Lung (tissue), 12 donors: ENCODE data around the gene ANKRD23. TPM values are rescaled to one million over a fixed set of nuclear protein-coding genes. Genes with fewer than 3 reads are reported as not detected.

Experiments used
- ATAC-seq: fragments of 200-7000 bp; cut with Tn5 transposase; one replicate; pipeline ENCODE4 v1.9.1; 2020; ENCODE audit warnings: moderate number of reproducible peaks; ENCODE audit not compliant: insufficient read depth, low FRiP score
- DNase-seq, 3 donors: peaks; one replicate each; pipeline ENCODE4 v3.0.0-alpha.2; 2013 to 2017
- H3K27ac ChIP-seq, 2 donors: one replicate each; pipeline ENCODE4 v1.5.1; 2013; ENCODE audit warnings: mild to moderate bottlenecking in 2 of 2, moderate library complexity in 2 of 2, control low read depth in 1 of 2, inconsistent platforms in 1 of 2, low read depth in 1 of 2, low read length in 1 of 2
- H3K27me3 ChIP-seq, 3 donors: one replicate each; pipeline ENCODE4 v1.5.1; 2013; ENCODE audit warnings: low read length in 2 of 3; ENCODE audit not compliant: control insufficient read depth in 3 of 3, insufficient read depth in 3 of 3
- H3K36me3 ChIP-seq, 4 donors: one replicate each; pipeline ENCODE4 v1.5.1; 2013; ENCODE audit warnings: low read length in 4 of 4, mild to moderate bottlenecking in 1 of 4, moderate library complexity in 1 of 4; ENCODE audit not compliant: control insufficient read depth in 4 of 4, insufficient read depth in 4 of 4
- H3K4me1 ChIP-seq, 5 donors: one replicate each; pipeline ENCODE4 v1.5.1; 2013; ENCODE audit warnings: low read length in 5 of 5, mild to moderate bottlenecking in 2 of 5, moderate library complexity in 1 of 5; ENCODE audit not compliant: control insufficient read depth in 5 of 5, insufficient read depth in 5 of 5
- H3K4me3 ChIP-seq: one replicate; pipeline ENCODE4 v1.5.1; 2013; ENCODE audit warnings: mild to moderate bottlenecking, control low read depth, moderate library complexity
- H3K9ac ChIP-seq, 2 donors: one replicate each; pipeline ENCODE4 v1.5.1; 2013; ENCODE audit warnings: low read length in 2 of 2, control low read depth in 1 of 2; ENCODE audit not compliant: insufficient read depth in 1 of 2
- H3K9me3 ChIP-seq, 4 donors: one replicate each; pipeline ENCODE4 v1.5.1; 2013; ENCODE audit warnings: low read length in 3 of 4, mild to moderate bottlenecking in 1 of 4, moderate library complexity in 1 of 4; ENCODE audit not compliant: control insufficient read depth in 4 of 4, insufficient read depth in 3 of 4
- WGBS, 2 donors: extraction: QIAGEN DNeasy Blood & Tissue Kit; methylation state at CpG; one replicate each; pipeline ENCODE4 v1.1.7; 2013; 5-methylcytosine and 5-hydroxymethylcytosine counted together
- polyA plus RNA-seq, 2 donors: library from polyadenylated mRNA; stranded (reverse); fragments of 200-250 nt; gene quantifications; one replicate each; pipeline ENCODE4 v1.2.1, GENCODE V29; 2013
- total RNA-seq, 2 donors: library from RNA; depleted of rRNA in 1 of 2; stranded (reverse); fragments of >200 nt in 1 of 2; gene quantifications; one replicate each; pipeline ENCODE4 v1.2.1, GENCODE V29; 2014 to 2021
- TF ChIP-seq, protein P1 (sequence below): IDR thresholded peaks from 2 replicates; pipeline ENCODE4 v1.5.1; 2012; ENCODE audit warnings: mild to moderate bottlenecking; ENCODE audit errors: control extremely low read depth, extremely low read depth
- donor health status: control.
- donor health status: control.
- donor health status: Bipolar disorder and iron deficiency.
- donor health status: healthy.
- donor health status: DM: yes; HTN: yes; CAD: no.

Gene ANKRD23
- total and polyA plus RNA-seq, 4 donors, result 1.5 to 6.9 (median 4.4) TPM

DNA sequence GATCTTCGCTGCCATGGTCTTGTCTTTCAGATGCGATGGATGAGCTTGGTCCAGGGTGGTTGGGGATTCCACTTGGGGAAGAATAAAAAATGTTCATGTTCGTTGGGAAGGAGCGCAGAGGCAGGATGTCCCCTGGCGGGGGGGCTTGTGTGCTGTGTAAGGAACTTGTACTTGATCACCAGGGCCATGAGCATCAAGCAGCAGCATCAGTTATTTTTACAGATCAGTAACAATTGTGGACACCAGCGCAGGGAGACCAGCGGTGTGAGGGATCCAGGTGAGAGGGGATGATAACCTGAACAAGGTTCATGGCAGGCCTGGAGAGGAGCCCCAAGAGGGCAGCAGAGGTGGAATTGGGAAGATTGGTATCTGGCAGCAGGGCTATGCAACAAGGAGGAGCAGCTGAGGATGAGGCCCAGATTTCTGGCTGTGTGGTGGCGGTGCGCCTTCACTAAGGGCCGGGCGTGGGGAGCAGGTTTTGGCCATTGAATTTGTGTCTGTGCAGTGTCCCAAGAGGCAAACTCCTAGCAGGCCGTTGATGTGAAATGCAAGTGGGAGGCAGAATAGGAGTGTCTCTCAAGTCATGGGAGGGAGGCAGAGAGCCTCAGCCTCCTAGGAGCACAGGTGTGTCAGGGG, 23.8 kb downstream of the ANKRD23 start:
- H3K27ac ChIP-seq, result no peak overlapping the region
- peaks cover 0 to 17% (median 11%) of the 10 kb centered on the region in 4 donors for H3K36me3 ChIP-seq
- ATAC-seq (no peak), DNase-seq (no peak)
- no peak overlapping the region for H3K9ac ChIP-seq
- no peaks in the 10 kb centered on the region for H3K27me3 ChIP-seq
- TF ChIP-seq, protein P1, sequence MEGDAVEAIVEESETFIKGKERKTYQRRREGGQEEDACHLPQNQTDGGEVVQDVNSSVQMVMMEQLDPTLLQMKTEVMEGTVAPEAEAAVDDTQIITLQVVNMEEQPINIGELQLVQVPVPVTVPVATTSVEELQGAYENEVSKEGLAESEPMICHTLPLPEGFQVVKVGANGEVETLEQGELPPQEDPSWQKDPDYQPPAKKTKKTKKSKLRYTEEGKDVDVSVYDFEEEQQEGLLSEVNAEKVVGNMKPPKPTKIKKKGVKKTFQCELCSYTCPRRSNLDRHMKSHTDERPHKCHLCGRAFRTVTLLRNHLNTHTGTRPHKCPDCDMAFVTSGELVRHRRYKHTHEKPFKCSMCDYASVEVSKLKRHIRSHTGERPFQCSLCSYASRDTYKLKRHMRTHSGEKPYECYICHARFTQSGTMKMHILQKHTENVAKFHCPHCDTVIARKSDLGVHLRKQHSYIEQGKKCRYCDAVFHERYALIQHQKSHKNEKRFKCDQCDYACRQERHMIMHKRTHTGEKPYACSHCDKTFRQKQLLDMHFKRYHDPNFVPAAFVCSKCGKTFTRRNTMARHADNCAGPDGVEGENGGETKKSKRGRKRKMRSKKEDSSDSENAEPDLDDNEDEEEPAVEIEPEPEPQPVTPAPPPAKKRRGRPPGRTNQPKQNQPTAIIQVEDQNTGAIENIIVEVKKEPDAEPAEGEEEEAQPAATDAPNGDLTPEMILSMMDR, result no peak
- WGBS, 2 donors, result 89 to 93% methylated on average over 12 of the region's 12 CpGs
- H3K9me3 ChIP-seq, result no peaks in the 10 kb centered on the region
- H3K4me1 ChIP-seq, result peaks cover 8 to 44% (median 26%) of the 10 kb centered on the region in 5 donors
- no peak overlapping the region for H3K4me3 ChIP-seq

DNA sequence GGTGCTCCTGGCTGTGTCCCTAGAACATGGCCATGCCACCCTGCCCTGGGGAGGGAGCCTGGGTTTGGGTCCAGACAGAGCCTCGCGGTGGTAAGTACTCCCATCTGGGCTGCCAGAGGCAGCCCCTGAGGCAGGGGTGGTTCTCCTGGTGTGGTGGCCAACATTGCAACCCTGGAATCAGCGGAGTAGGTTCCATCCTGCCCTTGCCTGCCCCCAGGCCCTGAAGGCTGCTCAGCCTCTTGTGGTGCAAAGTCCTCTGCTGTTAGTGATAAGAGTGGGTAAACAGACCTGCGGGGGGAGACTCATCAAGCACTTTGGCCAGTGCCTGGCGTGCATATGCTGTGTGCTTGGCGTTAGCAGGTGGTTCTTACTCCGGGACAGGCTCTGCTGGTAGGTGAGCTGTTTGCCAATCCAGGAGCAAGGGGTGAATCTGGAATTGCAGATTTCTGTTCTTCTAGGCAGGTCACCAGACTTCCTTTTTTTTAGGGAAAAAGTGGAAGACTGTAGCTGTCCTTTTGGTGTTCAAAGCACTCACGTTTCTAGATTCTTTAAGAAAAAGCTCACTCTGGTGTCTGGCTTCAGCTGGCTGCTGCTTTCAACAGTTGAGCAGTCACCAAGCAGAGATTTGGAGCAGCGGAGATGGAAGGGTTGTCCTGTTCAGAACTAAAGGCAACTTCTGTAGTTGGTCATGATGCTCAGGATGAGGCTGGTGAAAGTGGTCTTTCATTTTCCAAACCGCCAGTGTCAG, 24.5 kb downstream of the ANKRD23 start:
- peak in 1 of 3 donors; percentile 36 for DNase-seq
- Histone ChIP-seq H3K4me3 (no peak overlapping the region), H3K36me3 (peaks cover 0 to 14% (median 9%) of the 10 kb centered on the region in 4 donors), H3K4me1 (peaks cover 8 to 43% (median 26%) of the 10 kb centered on the region in 5 donors), H3K27ac (peak overlapping the region in 1 of 2 donors; percentile 18), H3K9ac (no peak overlapping the region), H3K27me3 (no peaks in the 10 kb centered on the region), H3K9me3 (no peaks in the 10 kb centered on the region)
- TF ChIP-seq, protein P1, result no peak
- no peak for ATAC-seq
- 62 to 68% methylated on average over 10 of the region's 10 CpGs for WGBS, 2 donors

DNA sequence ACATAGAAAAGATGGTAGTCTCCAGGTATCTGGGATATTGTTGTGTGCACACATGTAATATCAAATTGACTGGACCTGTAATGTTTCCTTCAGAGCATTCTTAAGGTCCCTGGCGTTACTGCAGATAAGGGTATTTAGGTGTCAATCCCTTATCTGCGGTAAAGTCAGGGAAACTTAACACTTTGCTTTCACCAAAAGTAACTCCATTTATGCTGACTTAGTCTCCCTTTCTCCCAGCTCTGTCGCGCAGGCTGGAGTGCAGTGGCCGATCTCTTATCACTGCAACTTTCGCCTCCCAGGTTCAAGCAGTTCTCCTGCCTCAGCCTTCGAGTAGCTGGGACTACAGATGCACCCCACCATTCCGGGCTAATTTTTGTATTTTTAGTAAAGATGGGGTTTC, 25.9 kb downstream of the ANKRD23 start:
- Histone ChIP-seq H3K27ac (no peak overlapping the region), H3K9ac (no peak overlapping the region), H3K27me3 (no peaks in the 10 kb centered on the region), H3K4me1 (peaks cover 7 to 38% (median 23%) of the 10 kb centered on the region in 5 donors), H3K4me3 (no peak overlapping the region), H3K36me3 (peaks cover 0 to 14% (median 5%) of the 10 kb centered on the region in 4 donors), H3K9me3 (no peaks in the 10 kb centered on the region)
- ATAC-seq (no peak), DNase-seq (no peak)
- TF ChIP-seq, protein P1, result no peak
- 84 to 85% methylated on average over 8 of the region's 8 CpGs for WGBS, 2 donors
